CD4-positive, alpha-beta T cell treated with Interleukin-6 at 100 ng/mL for 8 hours (primary cell): Measurements from ENCODE around the gene HEATR5A.

Experiments used
- DNase-seq: peaks from one replicate; pipeline ENCODE4 v3.0.0-alpha.2; 2020; ENCODE audit warnings: mixed read lengths, low spot score

Gene HEATR5A

DNA sequence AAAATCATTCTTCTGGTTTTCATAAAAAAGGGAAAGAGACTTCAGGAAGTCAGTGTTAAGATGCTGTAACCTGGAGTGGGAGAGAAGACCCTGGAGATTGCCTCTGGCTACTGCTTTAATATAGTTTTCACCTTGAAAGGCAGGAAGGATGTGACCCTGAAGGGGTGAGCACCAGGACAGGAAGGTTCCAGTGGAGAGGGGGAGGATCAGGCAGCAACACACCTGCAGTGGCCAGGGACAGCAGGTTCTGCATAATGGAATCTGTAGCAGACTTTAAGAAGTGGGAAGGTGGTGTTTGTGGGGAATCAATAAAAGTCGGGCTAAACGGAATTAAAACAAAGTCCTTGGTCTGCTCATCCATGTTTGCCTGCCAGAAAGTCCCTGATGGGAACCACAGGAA lies 6.3 kb upstream of the HEATR5A start:
- DNase-seq = no peak

DNA sequence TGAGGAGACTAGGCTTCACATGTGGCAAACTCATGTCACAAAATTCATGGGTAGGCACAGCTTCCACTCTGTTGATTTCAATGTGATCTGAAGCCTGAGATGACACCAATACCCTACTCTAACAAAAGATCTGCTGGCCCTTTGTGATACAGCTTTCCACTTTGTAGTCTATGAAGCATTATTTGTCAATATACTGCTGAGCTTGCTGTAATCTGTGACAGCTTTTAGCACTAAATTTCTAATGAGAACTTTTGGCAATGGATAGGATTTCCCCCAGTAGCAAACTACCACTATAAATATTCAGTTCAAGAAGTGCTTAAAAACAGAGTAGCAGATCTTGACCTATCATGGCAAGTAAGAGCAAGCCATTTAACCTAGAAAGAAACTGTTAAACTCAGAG lies 5.6 kb upstream of the HEATR5A start:
- DNase-seq = no peak

DNA sequence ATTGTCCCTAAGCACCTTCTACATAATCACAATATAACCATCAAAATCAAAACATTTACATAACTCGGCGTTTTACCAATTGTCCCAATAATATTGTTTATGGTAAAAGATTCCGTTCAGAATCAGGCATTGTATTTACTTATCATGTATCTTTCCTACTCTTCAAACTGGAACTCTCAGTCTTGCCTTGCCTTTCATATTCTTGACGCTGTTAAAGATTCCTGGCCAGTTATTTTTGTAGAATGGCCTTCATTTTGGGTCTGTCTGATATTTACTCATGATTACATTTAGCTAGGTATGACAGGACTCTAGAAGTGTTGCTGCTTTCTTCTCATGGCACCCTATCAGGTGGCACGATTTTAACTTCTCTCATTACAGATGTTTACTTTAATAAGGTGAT lies 850 bp upstream of the HEATR5A start:
- DNase-seq = no peak

DNA sequence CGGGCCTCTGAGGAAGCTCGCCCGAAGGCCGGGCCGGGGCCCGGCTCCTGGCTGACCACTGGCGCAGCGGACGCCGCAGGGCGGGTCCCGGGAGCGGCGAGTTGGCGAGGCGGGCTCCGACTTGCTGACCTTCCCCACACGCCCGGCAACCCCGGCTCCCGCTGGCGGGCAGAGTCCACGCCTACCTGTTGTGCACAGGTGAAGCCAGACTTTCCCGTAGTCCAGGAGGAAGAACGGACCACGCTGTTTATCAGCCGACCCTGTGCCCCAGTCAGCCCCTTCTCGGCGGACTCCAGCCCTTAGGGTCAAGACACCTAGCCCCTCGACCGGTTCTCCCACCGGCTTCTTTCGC lies 407 bp downstream of the HEATR5A start:
- DNase-seq = peak; percentile 4

DNA sequence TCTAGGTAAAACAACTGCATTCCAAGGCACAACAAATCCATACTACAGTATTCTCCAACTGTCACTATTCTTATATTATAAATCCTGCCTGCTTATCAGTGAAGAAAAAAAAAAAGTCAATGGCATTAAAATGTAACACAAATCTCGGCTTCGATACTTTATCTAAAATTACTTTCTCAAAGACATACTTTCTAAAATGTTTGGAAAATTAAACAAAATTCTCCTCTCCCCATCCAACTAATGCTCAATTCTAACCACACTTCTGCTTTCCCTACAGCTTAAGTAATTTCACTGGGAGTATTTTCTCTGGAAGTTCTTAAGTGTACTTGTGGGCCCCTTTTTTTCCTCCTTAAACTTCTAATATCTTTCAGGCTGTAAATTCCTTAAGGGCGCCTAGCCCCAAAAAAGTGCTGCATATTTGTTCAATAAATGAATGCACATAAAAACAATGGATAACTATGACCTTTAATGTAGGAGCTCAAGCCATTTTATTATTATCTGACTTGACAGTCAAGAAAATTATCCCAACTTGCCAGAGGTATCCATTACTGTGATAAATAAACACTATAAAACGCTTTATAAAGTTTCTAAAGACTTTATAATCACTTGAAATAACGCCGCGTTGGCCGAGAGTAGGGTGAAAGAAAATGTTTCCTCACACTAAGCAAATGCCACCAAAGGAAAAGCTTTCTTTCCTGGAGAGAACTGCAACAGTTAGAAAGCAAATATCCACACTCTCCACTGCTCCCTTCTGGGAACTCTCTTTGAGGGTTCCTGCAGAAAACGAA lies 977 bp downstream of the HEATR5A start:
- no peak for DNase-seq

DNA sequence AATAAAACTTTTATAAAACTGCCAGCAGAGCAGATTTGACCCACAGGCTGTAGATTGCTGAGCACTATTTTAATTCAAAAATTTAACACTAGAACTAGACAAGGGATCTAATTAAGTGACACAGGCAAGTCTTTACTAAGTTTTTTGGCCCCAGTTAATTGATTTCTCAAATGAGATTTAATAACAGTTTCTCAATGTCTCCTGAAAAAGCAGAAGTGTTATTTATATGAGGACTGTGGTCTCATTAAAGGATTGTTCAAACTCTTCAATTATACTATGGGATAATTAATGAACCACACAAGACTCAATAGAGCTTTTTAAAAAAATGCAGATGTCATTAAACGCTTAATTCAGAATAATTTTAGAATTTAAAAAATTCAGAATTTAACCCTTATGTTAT lies 1.9 kb downstream of the HEATR5A start:
- no peak for DNase-seq

DNA sequence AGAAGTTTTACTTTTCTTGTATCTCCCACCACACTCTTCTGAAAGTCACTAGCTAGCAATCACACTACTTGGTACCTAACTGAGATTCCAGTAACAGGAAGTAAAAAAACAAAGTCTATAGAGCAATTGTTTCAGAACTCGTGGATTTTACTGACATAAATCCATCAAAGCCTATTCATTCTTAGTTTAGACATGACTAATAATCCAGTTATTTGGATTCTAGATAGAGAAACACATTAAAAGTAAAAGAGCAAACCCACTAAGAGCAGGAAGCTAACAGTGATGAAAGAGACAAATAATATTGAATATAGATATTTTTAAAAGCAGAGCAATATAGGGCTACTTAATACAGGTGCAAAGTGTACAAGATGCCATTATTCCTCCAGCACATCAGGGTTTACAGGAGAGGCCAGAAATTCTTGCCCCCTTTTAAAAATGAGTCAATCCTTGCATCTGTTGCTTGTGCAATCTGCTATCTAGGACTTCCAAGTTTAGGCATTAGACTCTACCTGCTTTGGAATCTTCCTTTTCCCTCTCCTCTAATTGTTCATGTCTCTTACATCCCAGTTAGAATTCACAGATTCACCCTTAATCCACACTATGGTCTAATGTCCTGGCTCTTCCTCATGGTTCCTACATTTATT lies 6.0 kb downstream of the HEATR5A start:
- DNase-seq = no peak

DNA sequence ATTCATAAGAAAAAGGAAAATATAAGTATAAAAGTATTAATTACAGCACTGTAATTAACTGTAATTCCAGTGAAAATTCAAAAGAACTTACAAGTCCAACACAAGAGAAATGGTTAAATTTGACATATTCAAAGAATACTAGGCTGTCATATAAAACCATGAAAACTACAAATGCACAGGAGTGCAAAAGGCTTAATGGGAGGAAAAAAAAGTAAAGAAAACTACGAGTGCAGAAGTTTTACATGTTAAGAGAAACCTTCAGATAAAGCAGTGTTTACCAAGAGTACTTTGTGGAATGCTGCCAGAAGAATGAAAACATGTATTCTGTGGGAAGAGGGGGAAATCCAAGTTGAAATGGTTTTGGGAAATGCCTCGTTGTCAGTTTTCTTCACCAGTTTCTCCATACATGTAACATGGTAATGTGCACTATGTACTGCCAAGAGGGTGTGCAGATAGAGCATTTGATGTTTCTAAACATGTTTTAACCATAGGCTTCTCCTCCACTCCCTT lies 9.1 kb downstream of the HEATR5A start:
- no peak for DNase-seq

DNA sequence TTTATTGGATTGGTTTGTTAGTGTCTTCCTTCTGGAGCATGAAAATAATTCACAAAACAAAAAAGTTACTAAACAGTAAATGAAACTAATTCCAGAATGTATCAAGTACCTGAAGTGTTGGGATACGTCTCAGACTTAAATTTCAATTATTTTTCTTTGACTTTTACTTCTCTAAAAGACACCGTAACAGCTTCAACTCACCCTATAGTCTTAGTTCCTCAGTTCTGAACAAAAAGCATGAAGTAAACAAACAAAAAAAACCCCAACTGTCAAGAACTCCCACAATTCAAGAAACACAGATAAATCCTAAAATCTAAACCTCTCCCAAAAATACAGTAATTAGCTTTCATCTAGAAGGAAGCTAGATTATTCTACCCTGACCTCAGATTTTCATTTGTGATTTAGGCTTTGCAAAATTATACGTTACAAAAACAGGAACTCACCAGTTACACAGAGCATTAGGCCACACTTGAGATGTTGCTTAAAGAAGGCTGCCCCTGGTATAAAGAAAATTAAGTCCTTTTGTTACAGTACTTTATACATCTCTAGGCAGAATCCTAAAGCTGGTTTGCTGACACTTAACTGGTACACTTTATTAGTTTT lies 10.2 kb downstream of the HEATR5A start:
- no peak for DNase-seq

DNA sequence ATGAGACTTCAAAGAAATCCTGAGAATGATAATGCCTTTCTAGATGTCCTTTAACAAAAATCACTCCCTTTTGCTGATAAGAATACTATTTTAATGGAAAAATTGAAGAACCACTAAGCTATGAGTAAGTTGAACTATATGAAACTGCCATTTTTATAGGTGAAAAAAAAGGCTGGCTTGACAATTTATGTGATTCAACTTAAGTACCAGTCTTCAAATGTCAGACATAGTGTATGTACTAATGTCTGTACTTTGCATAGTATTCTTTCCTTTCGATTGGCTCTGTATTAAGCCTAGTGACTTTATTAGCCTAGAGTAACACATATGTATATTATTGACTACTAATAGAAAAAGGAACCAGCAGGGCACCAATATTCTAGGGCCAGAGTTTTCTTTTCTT lies 11.9 kb downstream of the HEATR5A start:
- no peak for DNase-seq

DNA sequence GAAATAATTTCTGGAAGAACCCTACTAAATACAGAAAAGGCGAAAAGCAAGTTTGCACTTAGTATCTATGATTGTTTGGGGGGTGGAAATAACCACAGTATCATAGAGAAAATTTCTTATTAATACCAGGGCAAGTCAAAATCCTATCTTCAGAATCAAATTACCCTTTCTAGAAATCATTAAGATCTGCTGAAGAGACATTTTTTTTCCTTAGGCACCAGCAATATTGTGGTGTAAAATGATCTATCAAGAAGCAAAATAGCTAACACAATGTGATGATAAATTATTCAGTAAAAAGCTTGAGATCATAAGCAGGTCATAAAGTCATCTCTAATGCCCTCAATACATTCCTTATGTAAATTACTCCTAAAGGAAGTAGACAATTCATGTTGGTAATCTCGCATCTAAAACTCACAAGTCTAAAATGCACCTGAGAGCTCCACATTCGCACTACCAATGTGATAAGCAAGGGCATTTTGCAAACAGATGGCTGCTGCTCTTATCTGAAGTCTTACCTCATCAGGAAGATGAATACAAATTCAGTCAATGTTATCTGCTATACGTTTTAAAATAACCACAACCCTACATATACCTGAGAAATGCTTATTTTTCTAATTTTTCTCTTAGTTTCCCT lies 14.6 kb downstream of the HEATR5A start:
- no peak for DNase-seq

DNA sequence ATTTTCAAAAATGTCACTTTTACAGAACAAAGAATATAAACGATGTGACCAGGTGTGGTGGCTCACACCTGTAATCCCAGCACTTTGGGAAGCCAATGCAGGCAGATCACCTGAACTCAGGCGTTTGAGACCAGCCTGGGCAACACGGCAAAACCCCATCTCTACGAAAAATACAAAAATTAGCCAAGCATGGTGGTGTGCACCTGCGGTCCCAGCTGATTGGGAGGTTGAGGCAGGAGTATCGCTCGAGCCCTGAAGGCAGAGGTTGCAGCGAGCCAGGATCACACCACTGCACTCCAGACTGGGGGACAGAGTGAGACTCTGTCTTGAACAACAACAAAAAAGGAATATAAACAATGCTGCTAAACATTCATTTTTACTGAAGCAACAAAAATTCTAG lies 15.2 kb downstream of the HEATR5A start:
- DNase-seq = no peak

DNA sequence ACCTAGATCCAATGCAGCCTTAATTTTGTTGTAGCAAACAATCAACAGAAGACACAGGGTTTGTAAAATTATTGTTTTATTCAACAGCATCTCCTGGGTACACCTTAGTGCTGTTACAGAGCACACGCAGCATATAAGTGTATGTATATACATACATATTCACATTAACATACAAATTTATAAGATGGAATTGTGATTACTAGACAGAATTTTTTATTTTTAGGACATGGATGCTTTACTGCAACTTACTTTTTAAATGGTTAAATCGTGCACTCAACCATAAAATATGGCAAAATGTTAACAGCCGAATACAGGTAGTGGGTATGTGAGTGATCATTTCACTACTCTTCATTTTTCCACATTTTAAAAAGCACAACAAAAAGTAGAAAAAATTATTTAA lies 16.6 kb downstream of the HEATR5A start:
- DNase-seq = no peak

DNA sequence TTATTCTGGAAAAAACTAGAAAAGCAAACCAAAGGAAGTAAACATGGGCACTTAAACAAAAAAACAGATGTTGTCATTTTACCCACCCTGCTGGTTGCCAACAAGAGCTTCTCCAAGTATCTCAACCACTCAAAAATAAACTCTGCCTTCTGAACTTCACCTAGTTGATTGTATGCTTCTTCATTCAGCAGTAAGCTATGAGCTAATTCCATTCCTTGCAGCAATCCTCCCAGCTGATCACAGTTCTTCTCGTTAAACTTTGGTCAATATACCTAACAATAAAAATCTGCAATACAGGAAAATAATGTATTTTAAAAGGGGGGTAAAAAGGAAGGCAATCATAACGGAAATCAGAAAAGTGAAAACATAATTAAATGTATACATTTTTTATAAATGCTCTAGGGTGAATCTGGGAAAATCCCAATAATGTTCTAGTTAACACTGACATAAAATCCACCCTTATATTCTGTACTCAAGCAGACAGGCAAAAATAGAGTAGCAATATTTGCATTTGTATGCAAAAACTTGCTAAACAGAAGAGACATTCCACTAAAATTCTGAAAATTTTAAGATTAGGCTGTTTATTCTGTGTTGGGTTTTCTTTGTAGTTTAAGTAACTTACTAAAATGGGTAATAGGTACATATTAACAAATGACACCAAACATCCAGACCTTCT lies 17.4 kb downstream of the HEATR5A start:
- no peak for DNase-seq

DNA sequence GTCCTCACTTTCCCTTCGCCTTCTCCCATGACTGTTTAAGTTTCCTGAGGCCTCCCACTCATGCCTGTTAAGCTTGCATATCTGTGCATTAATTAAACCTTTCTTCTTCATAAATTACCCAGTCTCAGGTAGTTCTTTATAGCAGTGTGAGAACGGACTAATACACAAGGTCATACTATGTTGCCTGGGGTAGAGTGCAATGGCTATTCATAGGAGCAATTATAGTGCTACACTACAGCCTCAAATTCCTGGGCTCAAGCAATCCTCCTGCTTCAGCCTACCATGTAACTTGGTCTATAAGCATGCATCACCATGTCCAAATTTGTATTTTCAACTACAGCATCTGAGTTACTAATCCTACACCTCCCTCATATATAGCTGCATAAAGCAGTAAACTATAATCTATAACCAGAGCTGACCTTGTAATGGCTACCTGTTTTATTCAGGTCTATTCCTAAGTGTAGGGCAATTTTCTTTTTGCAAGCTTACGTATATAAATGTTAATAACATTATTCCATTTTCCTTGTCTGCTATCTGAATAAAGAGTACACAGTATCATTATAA lies 18.9 kb downstream of the HEATR5A start:
- DNase-seq = no peak

DNA sequence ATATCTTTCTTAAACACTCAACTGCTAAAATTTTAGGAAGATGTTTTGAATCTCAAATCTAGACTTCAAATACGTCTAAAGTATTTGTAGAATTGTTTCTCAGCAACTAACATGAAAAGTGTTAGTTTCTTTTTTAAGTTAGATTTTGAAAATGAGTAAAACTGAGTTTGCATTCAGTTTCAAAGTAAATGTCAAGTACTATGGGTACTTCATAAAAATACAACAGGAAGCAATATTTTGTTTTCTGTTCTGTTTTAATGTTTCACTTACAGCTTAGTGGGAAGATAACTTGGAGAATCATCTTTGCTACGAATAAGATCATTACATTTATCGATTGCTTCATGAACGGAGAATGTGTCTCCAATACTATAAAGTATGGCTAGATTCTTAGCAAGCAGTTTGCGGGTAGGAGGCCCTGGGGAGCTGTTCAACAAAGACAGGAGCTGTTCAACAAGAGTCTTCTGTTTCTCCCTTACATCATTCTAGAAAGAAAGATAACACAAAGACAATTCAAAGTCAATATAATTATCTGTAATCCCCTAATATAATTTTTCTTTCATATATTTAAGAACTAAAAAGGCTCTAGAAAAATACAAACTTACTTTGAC lies 20.2 kb downstream of the HEATR5A start:
- no peak for DNase-seq

DNA sequence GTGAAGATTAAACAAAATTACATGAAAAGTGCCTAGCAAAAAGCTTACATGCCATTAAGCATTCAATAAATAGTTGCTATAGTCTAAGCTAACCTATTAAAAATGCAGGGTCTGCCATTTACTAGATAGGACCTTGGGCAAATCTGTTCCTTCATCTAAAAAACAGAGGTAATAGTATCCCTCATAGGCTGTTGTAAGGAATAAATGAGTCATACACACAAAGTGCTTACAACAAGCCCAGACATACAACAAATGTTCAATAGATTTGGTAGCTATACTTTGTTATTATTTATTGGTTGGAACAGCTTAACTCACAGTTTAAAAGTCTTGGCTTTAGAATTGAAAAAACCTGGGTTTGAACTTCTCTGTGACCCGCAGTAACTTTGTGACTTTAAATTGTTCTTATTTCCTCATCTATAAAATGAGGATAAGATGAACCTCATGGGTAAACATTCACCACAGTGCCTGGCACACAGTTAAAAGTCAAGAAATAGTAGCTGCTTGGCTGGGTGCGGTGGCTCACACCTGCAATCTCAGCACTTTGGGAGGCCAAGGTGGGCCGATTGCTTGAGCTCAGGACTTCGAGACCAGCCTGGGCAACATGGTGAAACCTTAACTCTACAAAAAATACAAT lies 24.7 kb downstream of the HEATR5A start:
- no peak for DNase-seq

DNA sequence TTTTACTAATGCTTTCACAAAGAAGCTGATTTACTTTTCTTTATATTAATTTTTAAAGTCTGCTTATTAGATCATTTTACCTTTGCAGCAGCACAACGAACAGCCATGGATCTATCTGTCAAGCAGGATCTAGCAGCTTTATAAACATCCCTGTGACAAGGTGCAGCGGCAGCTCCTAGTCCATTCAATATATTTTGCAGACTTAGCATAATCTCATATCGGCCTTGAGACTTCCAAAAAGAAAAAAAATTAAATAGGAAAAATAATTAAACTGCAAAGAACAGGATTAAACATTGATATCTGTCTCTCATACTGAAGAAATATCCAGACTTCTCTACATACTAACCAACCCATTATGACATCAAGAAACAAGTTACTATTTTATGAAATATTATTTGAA lies 25.2 kb downstream of the HEATR5A start:
- DNase-seq = no peak

DNA sequence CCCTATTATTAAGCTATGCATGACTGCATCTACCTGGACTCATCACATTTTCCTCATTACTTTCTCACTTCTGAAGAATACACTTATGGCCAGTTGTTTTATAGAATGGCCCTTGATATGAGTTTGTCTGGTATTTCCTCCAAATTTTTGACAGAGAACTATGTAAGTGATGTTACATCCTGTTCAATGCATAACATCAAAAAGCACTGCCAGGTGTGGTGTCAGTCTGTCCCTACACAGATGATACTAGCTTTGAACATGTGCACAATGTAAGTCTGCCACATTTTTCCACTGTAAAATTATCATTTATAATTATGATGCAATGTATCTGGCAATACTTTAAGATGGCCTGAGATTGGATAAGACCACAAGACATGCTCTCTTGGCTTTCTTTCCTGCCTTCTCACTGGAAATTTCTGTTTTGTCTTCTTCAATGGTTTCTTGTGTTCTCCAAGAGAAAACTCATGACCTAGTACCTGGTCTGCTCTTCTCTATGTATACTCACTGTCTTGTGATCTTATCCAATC lies 28.3 kb downstream of the HEATR5A start:
- DNase-seq = no peak

DNA sequence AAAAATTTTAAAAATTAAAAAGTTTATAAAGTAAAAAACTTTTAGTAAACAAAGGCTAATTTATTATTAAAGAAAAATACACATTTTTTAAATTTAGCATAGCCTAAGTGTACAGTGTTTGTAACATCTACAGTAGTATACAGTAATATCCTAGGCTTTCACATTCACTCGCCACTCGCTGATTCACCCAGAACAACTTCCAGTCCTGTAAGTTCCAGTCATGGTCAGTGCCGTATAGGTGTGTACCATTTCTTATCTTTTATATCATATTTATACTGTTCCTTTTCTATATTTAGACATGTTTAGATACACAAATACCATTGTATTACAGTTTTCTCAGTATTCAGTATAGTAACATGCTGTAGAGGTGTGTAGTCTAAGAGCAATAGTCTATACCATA lies 28.9 kb downstream of the HEATR5A start:
- no peak for DNase-seq

DNA sequence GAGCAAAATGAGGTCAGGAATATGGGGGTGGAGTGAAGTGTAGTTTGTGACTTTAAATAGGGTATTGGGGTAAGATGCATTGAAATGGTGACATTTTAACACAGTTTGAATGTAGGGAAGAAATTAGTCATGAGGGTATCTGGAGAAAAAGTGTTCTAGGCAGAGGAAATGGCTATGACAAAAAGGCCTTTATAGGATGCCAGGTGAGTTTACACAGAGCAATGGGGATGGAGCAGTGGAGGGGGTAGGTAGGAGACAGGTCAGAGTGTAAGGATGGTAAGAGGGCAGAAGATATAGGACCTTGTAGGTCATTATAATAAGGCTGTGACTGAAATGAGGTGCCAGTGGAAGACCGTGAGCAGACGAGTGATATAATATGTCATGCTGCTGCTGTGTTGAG lies 30.4 kb downstream of the HEATR5A start:
- no peak for DNase-seq
